OCI-LY1 (cell line): ENCODE data around the gene COL15A1.

Source experiments
- H2AFZ ChIP-seq: fragments of 200-600 bp; sonication (generic), shearing (Covaris generic); 2 replicates; pipeline ENCODE4 v1.6.0; 2014; ENCODE audit warnings: antibody characterized with exemption, mild to moderate bottlenecking, low read length
- H3F3A ChIP-seq: fragments of 200-600 bp; sonication (generic), shearing (Covaris generic); 2 replicates; pipeline ENCODE4 v1.6.0; 2014; ENCODE audit warnings: mild to moderate bottlenecking, antibody characterized with exemption, low read length, moderate library complexity; ENCODE audit not compliant: insufficient read depth
- H3K27ac ChIP-seq: fragments of 200-600 bp; sonication (generic); 2 replicates; pipeline ENCODE4 v1.5.1; 2014; ENCODE audit warnings: low read length, mixed run types, mild to moderate bottlenecking, low read depth; ENCODE audit not compliant: poor library complexity, severe bottlenecking
- H3K27me3 ChIP-seq: fragments of 200-600 bp; sonication (generic); 2 replicates; pipeline ENCODE4 v1.6.0; 2014; ENCODE audit warnings: antibody characterized with exemption, mild to moderate bottlenecking, low read length, moderate library complexity; ENCODE audit not compliant: insufficient read depth
- H3K36me3 ChIP-seq: fragments of 200-600 bp; sonication (generic); 2 replicates; pipeline ENCODE4 v1.6.1; 2014; ENCODE audit warnings: mild to moderate bottlenecking, antibody characterized with exemption, low read length, moderate library complexity, mixed read lengths; ENCODE audit not compliant: insufficient read depth
- H3K4me1 ChIP-seq: fragments of 200-600 bp; sonication (generic); 2 replicates; pipeline ENCODE4 v1.5.1; 2014; ENCODE audit warnings: mild to moderate bottlenecking, low read length, moderate library complexity; ENCODE audit not compliant: insufficient read depth, severe bottlenecking
- H3K4me2 ChIP-seq: fragments of 200-600 bp; sonication (generic), shearing (Covaris generic); 2 replicates; pipeline ENCODE4 v1.6.1; 2014; ENCODE audit warnings: low read length
- H3K4me3 ChIP-seq: fragments of 200-600 bp; sonication (generic); 2 replicates; pipeline ENCODE4 v1.5.1; 2014; ENCODE audit warnings: low read length, low read depth, mild to moderate bottlenecking, mixed read lengths; ENCODE audit not compliant: poor library complexity, severe bottlenecking
- H3K79me2 ChIP-seq: fragments of 200-600 bp; shearing (Covaris generic); 2 replicates; pipeline ENCODE4 v1.6.1; 2016; ENCODE audit warnings: mixed run types, low read length, mixed read lengths; ENCODE audit not compliant: insufficient read depth
- H3K9ac ChIP-seq: fragments of 200-600 bp; sonication (generic), shearing (Covaris generic); 2 replicates; pipeline ENCODE4 v1.6.1; 2014; ENCODE audit warnings: mild to moderate bottlenecking, low read length, mixed read lengths
- H3K9me2 ChIP-seq: fragments of 200-600 bp; sonication (generic), shearing (Covaris generic); 2 replicates; pipeline ENCODE4 v1.6.1; 2014; ENCODE audit warnings: low read depth, mild to moderate bottlenecking, low read length, mixed read lengths
- H3K9me3 ChIP-seq: fragments of 200-600 bp; shearing (Covaris generic); 2 replicates; pipeline ENCODE4 v1.6.1; 2014; ENCODE audit warnings: low read length, mixed read lengths
- H4K20me1 ChIP-seq: fragments of 200-600 bp; sonication (generic), shearing (Covaris generic); 2 replicates; pipeline ENCODE4 v1.6.0; 2016; ENCODE audit warnings: mild to moderate bottlenecking, low read length; ENCODE audit not compliant: insufficient read depth
- EZH2 ChIP-seq: fragments of 200-600 bp; sonication (generic), shearing (Covaris generic); IDR thresholded peaks from 2 replicates; pipeline ENCODE4 v1.8.0; 2017; ENCODE audit warnings: borderline replicate concordance, mixed run types, mild to moderate bottlenecking, antibody characterized with exemption, low read length, moderate library complexity, mixed read lengths
- TF ChIP-seq, protein P1 (sequence below): fragments of 200-600 bp; sonication (generic), shearing (Covaris generic); IDR thresholded peaks from 2 replicates; pipeline ENCODE4 v1.5.1; 2017; ENCODE audit warnings: mild to moderate bottlenecking, antibody characterized with exemption, low read length, moderate library complexity, mixed read lengths

The COL15A1 gene

DNA sequence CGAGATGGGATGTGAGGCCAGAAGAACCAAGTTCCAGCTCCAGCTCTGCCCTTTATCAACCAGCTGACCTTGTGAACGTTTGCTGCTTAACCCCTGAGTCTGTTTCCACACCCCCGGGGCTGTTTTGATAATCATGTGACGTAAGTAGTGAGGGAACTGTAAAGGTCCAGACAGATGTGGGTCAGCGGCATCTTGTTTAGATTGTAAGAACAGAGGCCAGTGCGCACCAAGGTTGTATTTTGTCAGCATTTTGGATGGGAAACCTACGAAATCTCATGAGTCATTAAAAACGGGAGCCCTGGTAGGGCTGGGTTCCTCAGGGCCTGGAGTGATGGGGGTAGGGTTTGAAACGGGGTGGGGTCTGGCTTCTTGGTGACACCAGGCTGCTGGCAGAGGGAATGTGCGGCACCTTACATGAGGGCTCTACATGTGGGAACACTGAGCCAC is 13.8 kb upstream of the COL15A1 start:
- H3F3A ChIP-seq: no peaks in the 10 kb centered on the region
- no peak for TF ChIP-seq EZH2
- TF ChIP-seq, protein P1, sequence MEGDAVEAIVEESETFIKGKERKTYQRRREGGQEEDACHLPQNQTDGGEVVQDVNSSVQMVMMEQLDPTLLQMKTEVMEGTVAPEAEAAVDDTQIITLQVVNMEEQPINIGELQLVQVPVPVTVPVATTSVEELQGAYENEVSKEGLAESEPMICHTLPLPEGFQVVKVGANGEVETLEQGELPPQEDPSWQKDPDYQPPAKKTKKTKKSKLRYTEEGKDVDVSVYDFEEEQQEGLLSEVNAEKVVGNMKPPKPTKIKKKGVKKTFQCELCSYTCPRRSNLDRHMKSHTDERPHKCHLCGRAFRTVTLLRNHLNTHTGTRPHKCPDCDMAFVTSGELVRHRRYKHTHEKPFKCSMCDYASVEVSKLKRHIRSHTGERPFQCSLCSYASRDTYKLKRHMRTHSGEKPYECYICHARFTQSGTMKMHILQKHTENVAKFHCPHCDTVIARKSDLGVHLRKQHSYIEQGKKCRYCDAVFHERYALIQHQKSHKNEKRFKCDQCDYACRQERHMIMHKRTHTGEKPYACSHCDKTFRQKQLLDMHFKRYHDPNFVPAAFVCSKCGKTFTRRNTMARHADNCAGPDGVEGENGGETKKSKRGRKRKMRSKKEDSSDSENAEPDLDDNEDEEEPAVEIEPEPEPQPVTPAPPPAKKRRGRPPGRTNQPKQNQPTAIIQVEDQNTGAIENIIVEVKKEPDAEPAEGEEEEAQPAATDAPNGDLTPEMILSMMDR: no peak
- peak overlapping the region; percentile 83 for H3K27ac ChIP-seq
- H3K36me3 ChIP-seq: no peaks in the 10 kb centered on the region
- H3K4me3 ChIP-seq: no peak overlapping the region
- no peaks in the 10 kb centered on the region for H3K79me2 ChIP-seq
- H3K9ac ChIP-seq: no peak overlapping the region
- H2AFZ ChIP-seq: no peak overlapping the region
- H3K9me2 ChIP-seq: no peaks in the 10 kb centered on the region
- H3K9me3 ChIP-seq: no peaks in the 10 kb centered on the region
- H3K4me1 ChIP-seq: peaks cover 65% of the 10 kb centered on the region
- H4K20me1 ChIP-seq: no peaks in the 10 kb centered on the region
- H3K27me3 ChIP-seq: no peaks in the 10 kb centered on the region
- no peak overlapping the region; the same call in 1 of the 2 replicates for H3K4me2 ChIP-seq

DNA sequence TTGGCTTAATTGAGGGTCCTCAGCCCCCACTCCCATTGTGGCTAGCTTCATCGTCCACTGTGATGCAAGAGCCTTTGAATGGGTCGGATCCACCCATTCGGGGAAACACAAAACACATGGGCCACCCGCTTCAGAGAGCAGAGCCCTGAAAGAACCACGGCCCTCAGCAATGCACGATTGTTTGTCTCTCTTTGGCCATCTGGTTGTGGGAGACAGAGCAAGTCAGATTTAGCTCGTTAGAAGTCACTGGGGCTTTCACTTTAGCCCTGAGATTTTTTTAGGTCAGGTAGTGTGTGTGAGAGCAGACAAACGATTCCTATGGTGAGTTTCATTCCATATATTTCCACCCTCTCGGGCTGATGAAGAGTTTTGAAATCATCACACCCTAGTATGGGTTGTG is 12.9 kb upstream of the COL15A1 start:
- no peak for TF ChIP-seq EZH2
- TF ChIP-seq, protein P1: no peak
- Histone ChIP-seq H3K9ac (peak overlapping the region; percentile 30; the same call in 1 of the 2 replicates), H3K27ac (peak overlapping the region; percentile 83), H3K9me3 (no peaks in the 10 kb centered on the region), H4K20me1 (no peaks in the 10 kb centered on the region), H3K27me3 (no peaks in the 10 kb centered on the region), H2AFZ (no peak overlapping the region), H3F3A (no peaks in the 10 kb centered on the region), H3K4me2 (peak overlapping the region; percentile 42), H3K79me2 (no peaks in the 10 kb centered on the region), H3K4me1 (peaks cover 58% of the 10 kb centered on the region), H3K4me3 (no peak overlapping the region), H3K9me2 (no peaks in the 10 kb centered on the region), H3K36me3 (no peaks in the 10 kb centered on the region)

DNA sequence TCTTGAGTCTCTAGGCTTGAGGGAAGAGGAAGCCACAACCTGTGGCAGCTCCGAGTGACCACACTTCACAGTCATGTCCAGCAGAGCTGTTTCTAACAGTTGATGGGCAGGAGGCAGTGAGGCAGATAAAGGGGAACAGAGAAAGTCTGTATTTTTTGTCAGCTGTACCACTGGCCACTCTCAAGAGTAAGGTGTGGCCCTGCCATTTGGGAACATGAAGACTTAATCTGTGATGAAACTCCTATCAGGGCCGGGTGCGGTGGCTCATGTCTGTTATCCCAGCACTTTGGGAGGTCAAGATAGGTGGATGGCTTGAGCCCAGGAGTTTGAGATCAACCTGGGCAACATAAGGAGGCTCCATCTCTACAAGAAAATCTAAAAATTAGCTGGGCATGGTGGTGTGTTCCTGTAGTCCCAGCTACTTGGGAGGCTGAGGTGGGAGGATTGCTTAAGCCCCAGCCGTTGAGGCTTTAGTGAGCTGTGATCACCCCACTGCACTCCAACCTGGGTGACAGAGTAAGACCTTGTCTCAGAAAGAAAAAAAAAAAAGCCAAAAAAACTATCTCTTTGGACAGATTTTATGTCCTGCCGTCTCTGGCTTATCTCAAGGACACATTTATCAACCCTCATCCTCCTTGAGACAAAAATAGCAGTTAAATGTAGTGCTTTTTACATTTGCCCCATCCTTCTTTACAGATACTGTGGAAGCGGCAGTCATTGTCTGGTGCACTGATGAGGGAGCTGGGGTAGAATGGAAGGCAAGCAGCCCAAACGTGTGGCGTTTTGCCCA is 11.9 kb upstream of the COL15A1 start:
- peak overlapping the region; percentile 42; the same call in 1 of the 2 replicates for H3K4me2 ChIP-seq
- H3K9me3 ChIP-seq: no peaks in the 10 kb centered on the region
- H3F3A ChIP-seq: no peaks in the 10 kb centered on the region
- H3K4me1 ChIP-seq: peaks cover 57% of the 10 kb centered on the region
- TF ChIP-seq, protein P1: no peak
- TF ChIP-seq EZH2: no peak
- no peaks in the 10 kb centered on the region for H3K27me3 ChIP-seq
- no peak overlapping the region for H3K4me3 ChIP-seq
- peak overlapping the region; percentile 83 for H3K27ac ChIP-seq
- no peaks in the 10 kb centered on the region for H3K36me3 ChIP-seq
- no peak overlapping the region; the same call in 1 of the 2 replicates for H3K9ac ChIP-seq
- H2AFZ ChIP-seq: no peak overlapping the region
- H4K20me1 ChIP-seq: no peaks in the 10 kb centered on the region
- no peaks in the 10 kb centered on the region for H3K9me2 ChIP-seq
- no peaks in the 10 kb centered on the region for H3K79me2 ChIP-seq
